Osteoblast (primary cell): ENCODE results near the gene TSFM. TPM values are rescaled to one million over a fixed set of nuclear protein-coding genes. Genes with fewer than 3 reads are reported as not detected.

Experiments used
- DNase-seq: peaks from one replicate; pipeline ENCODE4 v3.0.0; 2011; ENCODE audit warnings: low spot score, mixed read lengths; ENCODE audit not compliant: insufficient read length; ENCODE audit errors: missing footprints
- H2AFZ ChIP-seq: 2 replicates; pipeline ENCODE4 v1.6.0; 2011; ENCODE audit warnings: mild to moderate bottlenecking, low read length
- H3K27ac ChIP-seq: 2 replicates; pipeline ENCODE4 v1.5.1; 2011; ENCODE audit warnings: mild to moderate bottlenecking, low read depth, low read length, moderate library complexity
- H3K27me3 ChIP-seq: 2 replicates; pipeline ENCODE4 v1.6.0; 2012; ENCODE audit warnings: mild to moderate bottlenecking, control low read depth, inconsistent platforms, low read length, moderate library complexity; ENCODE audit not compliant: insufficient read depth
- H3K36me3 ChIP-seq: 2 replicates; pipeline ENCODE4 v1.5.1; 2011; ENCODE audit warnings: mild to moderate bottlenecking, low read length, control low read depth, moderate library complexity; ENCODE audit not compliant: insufficient read depth
- H3K4me1 ChIP-seq: 2 replicates; pipeline ENCODE4 v1.5.1; 2011; ENCODE audit warnings: mild to moderate bottlenecking, low read length, control low read depth, moderate library complexity; ENCODE audit not compliant: insufficient read depth
- H3K4me2 ChIP-seq: 2 replicates; pipeline ENCODE4 v1.6.0; 2011; ENCODE audit warnings: mild to moderate bottlenecking, low read length; ENCODE audit not compliant: insufficient read depth
- H3K4me3 ChIP-seq: fragments of 200-600 bp; sonication (generic); 3 replicates; pipeline ENCODE4 v1.5.1; 2012; ENCODE audit warnings: mild to moderate bottlenecking, low read length, inconsistent platforms; ENCODE audit not compliant: insufficient read depth
- H3K79me2 ChIP-seq: 2 replicates; pipeline ENCODE4 v1.6.0; 2012; ENCODE audit warnings: mild to moderate bottlenecking, low read length, control low read depth, inconsistent platforms; ENCODE audit not compliant: insufficient read depth
- H3K9me3 ChIP-seq: 2 replicates; pipeline ENCODE4 v1.5.1; 2011; ENCODE audit warnings: low read depth, low read length, control low read depth
- H4K20me1 ChIP-seq: 2 replicates; pipeline ENCODE4 v1.6.0; 2012; ENCODE audit warnings: mild to moderate bottlenecking, low read length, control low read depth; ENCODE audit not compliant: insufficient read depth
- total RNA-seq: library from RNA; depleted of rRNA; stranded (reverse); fragments of >200 nt; gene quantifications from 2 replicates; pipeline ENCODE4 v1.2.3, GENCODE V29; 2012
- TF ChIP-seq, protein P1 (sequence below): IDR thresholded peaks from 2 replicates; pipeline ENCODE4 v1.5.1; 2011; ENCODE audit warnings: mild to moderate bottlenecking, low read depth, low read length, moderate library complexity; ENCODE audit errors: extremely low read depth

The TSFM gene
- total RNA-seq, 1 donor: 18.1 TPM

- Histone ChIP-seq H3K79me2 (no peaks in the 10 kb centered on the region), H3K36me3 (no peaks in the 10 kb centered on the region), H3K27me3 (peaks cover 86% of the 10 kb centered on the region), H3K4me1 (peaks cover 9% of the 10 kb centered on the region), H2AFZ (no peak within 1 kb of the TSS), H3K4me3 (peak within 1 kb of the TSS; percentile 16), H3K27ac (no peak within 1 kb of the TSS), H3K4me2 (peak within 1 kb of the TSS; percentile 43), H3K9me3 (no peaks in the 10 kb centered on the region), H4K20me1 (peaks cover 4% of the 10 kb centered on the region)
- peak; percentile 81 for DNase-seq
- TF ChIP-seq, protein P1, sequence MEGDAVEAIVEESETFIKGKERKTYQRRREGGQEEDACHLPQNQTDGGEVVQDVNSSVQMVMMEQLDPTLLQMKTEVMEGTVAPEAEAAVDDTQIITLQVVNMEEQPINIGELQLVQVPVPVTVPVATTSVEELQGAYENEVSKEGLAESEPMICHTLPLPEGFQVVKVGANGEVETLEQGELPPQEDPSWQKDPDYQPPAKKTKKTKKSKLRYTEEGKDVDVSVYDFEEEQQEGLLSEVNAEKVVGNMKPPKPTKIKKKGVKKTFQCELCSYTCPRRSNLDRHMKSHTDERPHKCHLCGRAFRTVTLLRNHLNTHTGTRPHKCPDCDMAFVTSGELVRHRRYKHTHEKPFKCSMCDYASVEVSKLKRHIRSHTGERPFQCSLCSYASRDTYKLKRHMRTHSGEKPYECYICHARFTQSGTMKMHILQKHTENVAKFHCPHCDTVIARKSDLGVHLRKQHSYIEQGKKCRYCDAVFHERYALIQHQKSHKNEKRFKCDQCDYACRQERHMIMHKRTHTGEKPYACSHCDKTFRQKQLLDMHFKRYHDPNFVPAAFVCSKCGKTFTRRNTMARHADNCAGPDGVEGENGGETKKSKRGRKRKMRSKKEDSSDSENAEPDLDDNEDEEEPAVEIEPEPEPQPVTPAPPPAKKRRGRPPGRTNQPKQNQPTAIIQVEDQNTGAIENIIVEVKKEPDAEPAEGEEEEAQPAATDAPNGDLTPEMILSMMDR: no peak
Observed at GRCh38 chr12:57738661-57739237, 43.8 kb upstream of the TSFM start, which contains the start of gene AGAP2. TSS of gene AGAP2 (minus strand) at chr12:57738742. CDS start at chr12:57738246, 496 bp downstream.

DNA sequence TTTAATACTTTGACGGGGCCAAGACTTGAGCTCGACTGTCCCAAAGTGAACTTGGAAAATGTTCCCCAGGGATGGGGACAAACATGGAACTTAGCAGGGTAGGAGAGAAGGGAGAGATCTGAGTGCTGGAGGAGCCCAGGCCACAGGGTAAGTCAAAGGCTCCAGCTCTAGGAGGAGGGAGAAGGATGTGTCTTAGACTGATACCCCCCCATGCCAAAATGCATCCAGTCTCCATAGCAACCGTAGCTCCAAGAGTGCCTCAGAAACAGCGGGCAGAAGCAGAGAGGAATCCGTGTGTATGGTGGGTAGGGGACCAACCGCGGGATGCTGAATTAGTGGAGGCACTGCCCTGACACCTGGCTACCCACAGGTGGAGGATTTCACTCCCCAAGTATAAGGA is 43.2 kb upstream of the TSFM start:
- H2AFZ ChIP-seq: no peak overlapping the region
- H4K20me1 ChIP-seq: peaks cover 2% of the 10 kb centered on the region
- no peaks in the 10 kb centered on the region for H3K79me2 ChIP-seq
- no peak overlapping the region for H3K4me3 ChIP-seq
- no peak overlapping the region for H3K27ac ChIP-seq
- TF ChIP-seq, protein P1: no peak
- H3K4me2 ChIP-seq: no peak overlapping the region
- no peaks in the 10 kb centered on the region for H3K36me3 ChIP-seq
- H3K27me3 ChIP-seq: peaks cover 80% of the 10 kb centered on the region
- H3K4me1 ChIP-seq: peaks cover 9% of the 10 kb centered on the region
- H3K9me3 ChIP-seq: no peaks in the 10 kb centered on the region
- peak; percentile 72 for DNase-seq

DNA sequence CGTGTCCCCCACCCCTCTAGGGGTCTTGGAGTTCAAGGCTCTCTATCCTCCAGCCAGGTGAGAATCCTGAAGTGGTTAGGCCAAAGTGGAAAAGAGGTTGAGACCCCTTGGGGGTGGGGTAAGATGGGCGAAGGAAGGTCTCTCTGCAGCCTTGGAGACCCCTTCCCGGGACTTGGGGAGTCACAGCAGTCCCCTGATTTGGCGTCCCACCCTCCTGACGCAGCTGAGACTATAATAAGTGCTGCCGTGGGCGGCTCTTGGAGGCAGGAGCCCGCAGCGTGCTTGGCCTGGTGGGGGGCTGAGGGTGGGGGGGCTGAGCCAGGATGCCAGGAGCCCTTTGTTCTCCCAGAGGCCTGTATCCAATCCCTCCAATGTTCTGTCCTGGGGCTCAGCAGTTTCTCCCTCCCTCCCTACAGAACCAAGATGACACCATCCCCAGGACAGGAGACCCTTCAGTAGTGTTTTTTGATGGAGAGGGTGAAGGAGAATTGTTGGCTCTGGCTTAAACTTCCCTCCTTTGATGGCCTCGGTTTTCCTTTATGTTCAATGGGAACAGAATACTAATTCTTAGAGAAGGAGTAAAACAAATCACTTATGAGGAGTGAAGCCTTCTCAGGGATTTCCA is 42.6 kb upstream of the TSFM start:
- no peak overlapping the region for H2AFZ ChIP-seq
- H3K4me2 ChIP-seq: no peak overlapping the region
- peaks cover 9% of the 10 kb centered on the region for H3K4me1 ChIP-seq
- TF ChIP-seq, protein P1: no peak
- H4K20me1 ChIP-seq: no peaks in the 10 kb centered on the region
- no peaks in the 10 kb centered on the region for H3K36me3 ChIP-seq
- peaks cover 73% of the 10 kb centered on the region for H3K27me3 ChIP-seq
- no peak overlapping the region for H3K4me3 ChIP-seq
- H3K9me3 ChIP-seq: no peaks in the 10 kb centered on the region
- H3K79me2 ChIP-seq: peaks cover 1% of the 10 kb centered on the region
- peak; percentile 59 for DNase-seq
- no peak overlapping the region for H3K27ac ChIP-seq

- H3K36me3 ChIP-seq: no peaks in the 10 kb centered on the region
- H4K20me1 ChIP-seq: no peaks in the 10 kb centered on the region
- TF ChIP-seq, protein P1: no peak
- no peak overlapping the region for H3K4me3 ChIP-seq
- no peak overlapping the region for H2AFZ ChIP-seq
- H3K27ac ChIP-seq: no peak overlapping the region
- peaks cover 9% of the 10 kb centered on the region for H3K79me2 ChIP-seq
- H3K4me2 ChIP-seq: no peak overlapping the region
- H3K9me3 ChIP-seq: no peaks in the 10 kb centered on the region
- H3K4me1 ChIP-seq: peaks cover 14% of the 10 kb centered on the region
- H3K27me3 ChIP-seq: peaks cover 65% of the 10 kb centered on the region
- DNase-seq: peak; percentile 65
Observed at GRCh38 chr12:57740656-57741412, 41.8 kb upstream of the TSFM start.
